SK-N-SH (cell line): ENCODE results near the gene FMR1NB.

Experiments used
- EP300 ChIP-seq, 2 experiments: IDR thresholded peaks; 2 replicates each; pipeline versions ENCODE4 v1.4.0 to v1.6.1; 2012; ENCODE audit warnings: borderline replicate concordance in 1 of 2, low read depth in 1 of 2, low read length in 1 of 2
- EZH2phosphoT487 ChIP-seq: fragments of 200-600 bp; sonication (generic); IDR thresholded peaks from 2 replicates; pipeline ENCODE4 v1.6.1; 2017; ENCODE audit warnings: low read depth, mixed run types, mild to moderate bottlenecking, antibody characterized with exemption, moderate library complexity, borderline replicate concordance
- GABPA ChIP-seq: IDR thresholded peaks from 2 replicates; pipeline ENCODE4 v1.4.0; 2012; ENCODE audit warnings: low read depth, mild to moderate bottlenecking
- RAD21 ChIP-seq: IDR thresholded peaks from 2 replicates; pipeline ENCODE4 v1.6.1; 2012; ENCODE audit warnings: mild to moderate bottlenecking, low read length
- RCOR1 ChIP-seq: fragments of 150-350 bp; IDR thresholded peaks from 2 replicates; pipeline ENCODE4 v1.6.1; 2017; ENCODE audit warnings: antibody characterized with exemption, low read length
- REST ChIP-seq: IDR thresholded peaks from 2 replicates; pipeline ENCODE4 v1.6.1; 2012; ENCODE audit warnings: mild to moderate bottlenecking, low read depth, low read length, moderate library complexity
- RFX5 ChIP-seq: IDR thresholded peaks from 2 replicates; pipeline ENCODE4 v1.6.1; 2012; ENCODE audit warnings: mild to moderate bottlenecking, improper control_type of control experiment, low read length
- SMC3 ChIP-seq: IDR thresholded peaks from 2 replicates; pipeline ENCODE4 v1.6.1; 2012; ENCODE audit warnings: low read depth, low read length, improper control_type of control experiment
- TCF12 ChIP-seq: IDR thresholded peaks from 2 replicates; pipeline ENCODE4 v1.4.0; 2012
- YY1 ChIP-seq: IDR thresholded peaks from 2 replicates; pipeline ENCODE4 v1.4.0; 2012; ENCODE audit warnings: low read depth, mild to moderate bottlenecking
- TF ChIP-seq, protein P1 (sequence below): IDR thresholded peaks from 2 replicates; pipeline ENCODE4; 2012
- TF ChIP-seq, protein P2 (sequence below): fragments of 200-600 bp; sonication (generic); IDR thresholded peaks from 2 replicates; pipeline ENCODE4 v1.6.1; 2017; ENCODE audit warnings: antibody characterized with exemption, mild to moderate bottlenecking, moderate library complexity
- TF ChIP-seq, protein P3 (sequence below): IDR thresholded peaks from 2 replicates; pipeline ENCODE4 v1.4.0; 2012; ENCODE audit warnings: low read depth, borderline replicate concordance

DNA sequence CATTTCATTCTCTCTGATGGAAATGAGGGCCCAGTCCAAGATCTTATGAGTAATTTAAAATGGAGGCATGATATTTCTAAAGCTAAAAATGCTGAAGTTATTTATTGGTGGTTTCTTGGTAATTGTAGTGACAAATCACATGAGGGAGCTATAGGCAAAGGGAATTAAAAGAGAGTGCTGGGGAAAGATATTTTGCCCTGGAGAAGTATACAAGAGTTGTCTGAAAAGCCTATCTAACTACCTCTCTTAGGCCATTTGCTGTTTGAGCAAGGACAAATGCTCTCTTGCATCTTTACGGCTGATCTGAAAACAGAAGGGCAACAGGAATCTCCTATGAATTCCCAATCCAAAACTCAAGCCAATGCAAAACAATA is 89.4 kb downstream of the FMR1NB start:
- TF ChIP-seq, protein P1, sequence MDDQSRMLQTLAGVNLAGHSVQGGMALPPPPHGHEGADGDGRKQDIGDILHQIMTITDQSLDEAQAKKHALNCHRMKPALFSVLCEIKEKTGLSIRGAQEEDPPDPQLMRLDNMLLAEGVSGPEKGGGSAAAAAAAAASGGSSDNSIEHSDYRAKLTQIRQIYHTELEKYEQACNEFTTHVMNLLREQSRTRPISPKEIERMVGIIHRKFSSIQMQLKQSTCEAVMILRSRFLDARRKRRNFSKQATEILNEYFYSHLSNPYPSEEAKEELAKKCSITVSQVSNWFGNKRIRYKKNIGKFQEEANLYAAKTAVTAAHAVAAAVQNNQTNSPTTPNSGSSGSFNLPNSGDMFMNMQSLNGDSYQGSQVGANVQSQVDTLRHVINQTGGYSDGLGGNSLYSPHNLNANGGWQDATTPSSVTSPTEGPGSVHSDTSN = no peak
- no peak for TF ChIP-seq SMC3
- no peak for TF ChIP-seq GABPA
- TF ChIP-seq TCF12 = no peak
- no peak for TF ChIP-seq EZH2phosphoT487
- TF ChIP-seq REST = no peak
- TF ChIP-seq, protein P2, sequence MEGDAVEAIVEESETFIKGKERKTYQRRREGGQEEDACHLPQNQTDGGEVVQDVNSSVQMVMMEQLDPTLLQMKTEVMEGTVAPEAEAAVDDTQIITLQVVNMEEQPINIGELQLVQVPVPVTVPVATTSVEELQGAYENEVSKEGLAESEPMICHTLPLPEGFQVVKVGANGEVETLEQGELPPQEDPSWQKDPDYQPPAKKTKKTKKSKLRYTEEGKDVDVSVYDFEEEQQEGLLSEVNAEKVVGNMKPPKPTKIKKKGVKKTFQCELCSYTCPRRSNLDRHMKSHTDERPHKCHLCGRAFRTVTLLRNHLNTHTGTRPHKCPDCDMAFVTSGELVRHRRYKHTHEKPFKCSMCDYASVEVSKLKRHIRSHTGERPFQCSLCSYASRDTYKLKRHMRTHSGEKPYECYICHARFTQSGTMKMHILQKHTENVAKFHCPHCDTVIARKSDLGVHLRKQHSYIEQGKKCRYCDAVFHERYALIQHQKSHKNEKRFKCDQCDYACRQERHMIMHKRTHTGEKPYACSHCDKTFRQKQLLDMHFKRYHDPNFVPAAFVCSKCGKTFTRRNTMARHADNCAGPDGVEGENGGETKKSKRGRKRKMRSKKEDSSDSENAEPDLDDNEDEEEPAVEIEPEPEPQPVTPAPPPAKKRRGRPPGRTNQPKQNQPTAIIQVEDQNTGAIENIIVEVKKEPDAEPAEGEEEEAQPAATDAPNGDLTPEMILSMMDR = no peak
- TF ChIP-seq, protein P3, sequence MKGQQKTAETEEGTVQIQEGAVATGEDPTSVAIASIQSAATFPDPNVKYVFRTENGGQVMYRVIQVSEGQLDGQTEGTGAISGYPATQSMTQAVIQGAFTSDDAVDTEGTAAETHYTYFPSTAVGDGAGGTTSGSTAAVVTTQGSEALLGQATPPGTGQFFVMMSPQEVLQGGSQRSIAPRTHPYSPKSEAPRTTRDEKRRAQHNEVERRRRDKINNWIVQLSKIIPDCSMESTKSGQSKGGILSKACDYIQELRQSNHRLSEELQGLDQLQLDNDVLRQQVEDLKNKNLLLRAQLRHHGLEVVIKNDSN = no peak
- TF ChIP-seq RCOR1 = no peak
- TF ChIP-seq RFX5 = no peak
- no peak for TF ChIP-seq EP300 (IDR thresholded peaks at IDR 0.05; ENCODE audit: borderline replicate concordance in 1 of 2, low read depth in 1 of 2, low read length in 1 of 2)
- no peak for TF ChIP-seq RAD21
- no peak for TF ChIP-seq YY1
